Inflammatory macrophage treated with lipopolysaccharide for 4 hours (primary cell): Measurements from ENCODE around the gene NFX1.

ENCODE experiments used
- DNase-seq: peaks from one replicate; pipeline ENCODE4 v3.0.0-alpha.2; 2020

NFX1 gene

DNA sequence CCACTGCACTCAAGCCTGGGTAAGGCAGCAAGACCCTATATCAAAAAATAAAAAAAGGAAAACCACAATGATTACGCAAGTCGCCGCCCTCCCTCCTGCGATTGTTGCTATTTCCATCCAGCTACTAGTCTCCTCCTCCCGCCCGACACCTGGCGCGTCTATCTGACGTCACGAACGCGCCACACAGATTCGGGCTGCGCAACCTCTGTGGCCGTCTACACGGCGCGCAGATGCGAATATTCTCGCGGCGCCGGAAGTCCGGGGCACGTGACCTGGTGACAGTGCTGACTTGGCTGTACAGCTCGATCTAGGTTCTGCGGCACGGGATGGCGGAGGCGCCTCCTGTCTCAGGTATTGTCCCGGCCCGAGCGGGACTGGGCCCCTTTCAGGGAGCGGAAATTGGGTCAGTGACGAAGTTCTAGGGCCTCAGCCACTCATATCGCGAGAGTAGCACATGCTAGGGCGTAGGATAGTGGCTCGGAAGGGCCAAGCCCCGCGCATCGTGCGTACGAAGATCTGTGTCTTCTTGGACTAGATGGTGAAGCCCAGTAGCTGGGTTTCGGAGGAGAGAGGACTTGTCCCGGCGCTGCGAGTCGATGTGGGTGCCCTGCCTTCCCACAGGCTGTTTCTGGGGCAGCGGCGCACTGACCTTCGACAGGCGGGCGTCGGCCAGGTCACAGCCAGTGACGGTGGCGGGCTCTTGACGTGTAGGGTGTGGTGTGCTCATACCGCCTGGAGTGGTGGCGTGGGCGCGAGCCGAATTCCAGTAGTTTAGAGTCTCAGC is at the start of gene NFX1:
Gene NFX1, plus strand, starts transcription at position 270 of the 784 bp plus-strand sequence. Its CDS starts 57 bp downstream, at position 327.
- peak; percentile 99 for DNase-seq

DNA sequence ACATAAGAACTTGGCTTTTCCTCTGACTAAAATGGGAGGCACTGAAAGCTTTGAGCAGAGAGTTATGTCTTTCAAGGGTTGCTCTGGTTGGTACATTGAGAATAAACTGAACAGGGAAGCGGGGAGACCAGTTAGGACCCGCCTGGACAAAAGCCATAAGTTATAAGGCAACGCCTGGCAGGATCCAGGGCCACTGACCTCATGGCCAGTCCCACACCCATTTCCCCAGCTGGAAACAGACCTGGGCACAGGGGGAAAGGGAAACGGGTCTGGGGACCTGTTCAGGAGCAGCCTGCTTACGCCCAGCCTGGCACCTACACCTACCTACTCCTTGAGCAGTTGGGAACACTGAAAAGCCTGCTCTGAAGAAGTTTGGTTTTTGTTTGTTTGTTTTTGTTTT is 49.0 kb upstream of the NFX1 start:
- no peak for DNase-seq

- no peak for DNase-seq
Measured at GRCh38 chr9:33242609-33243134, 47.6 kb upstream of the NFX1 start.

- DNase-seq, result peak; percentile 53
Measured at GRCh38 chr9:33244137-33244784, 46.1 kb upstream of the NFX1 start.

GRCh38 chr9:33245341-33245740 is 45.0 kb upstream of the NFX1 start:
- DNase-seq, result no peak

DNA sequence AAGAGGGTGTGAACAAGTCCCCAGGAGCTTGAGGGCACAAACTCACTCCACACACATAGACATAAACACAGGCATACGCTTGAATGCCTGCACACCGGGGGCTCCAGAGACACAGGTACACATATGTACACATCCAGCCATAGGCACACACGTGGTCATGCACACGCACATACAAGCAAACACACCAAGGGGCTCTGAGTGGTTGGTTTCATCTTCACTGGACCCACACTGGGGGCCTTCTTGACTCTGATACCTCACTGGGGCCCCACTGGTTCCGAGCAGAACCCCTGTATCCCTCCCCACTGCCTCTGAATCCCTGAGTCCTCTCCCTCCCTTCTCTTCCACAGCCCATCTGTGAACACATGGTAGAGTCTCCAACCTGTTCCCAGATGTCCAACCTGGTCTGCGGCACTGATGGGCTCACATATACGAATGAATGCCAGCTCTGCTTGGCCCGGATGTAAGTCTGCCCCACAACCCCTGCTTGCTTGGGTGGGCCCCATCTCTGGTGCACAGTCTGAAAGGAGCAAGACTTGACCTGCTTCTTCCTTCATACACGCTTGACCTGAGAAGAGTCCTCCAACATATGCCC is 44.0 kb upstream of the NFX1 start:
- no peak for DNase-seq

GRCh38 chr9:33248606-33249005 is 41.7 kb upstream of the NFX1 start:
- no peak for DNase-seq

DNA sequence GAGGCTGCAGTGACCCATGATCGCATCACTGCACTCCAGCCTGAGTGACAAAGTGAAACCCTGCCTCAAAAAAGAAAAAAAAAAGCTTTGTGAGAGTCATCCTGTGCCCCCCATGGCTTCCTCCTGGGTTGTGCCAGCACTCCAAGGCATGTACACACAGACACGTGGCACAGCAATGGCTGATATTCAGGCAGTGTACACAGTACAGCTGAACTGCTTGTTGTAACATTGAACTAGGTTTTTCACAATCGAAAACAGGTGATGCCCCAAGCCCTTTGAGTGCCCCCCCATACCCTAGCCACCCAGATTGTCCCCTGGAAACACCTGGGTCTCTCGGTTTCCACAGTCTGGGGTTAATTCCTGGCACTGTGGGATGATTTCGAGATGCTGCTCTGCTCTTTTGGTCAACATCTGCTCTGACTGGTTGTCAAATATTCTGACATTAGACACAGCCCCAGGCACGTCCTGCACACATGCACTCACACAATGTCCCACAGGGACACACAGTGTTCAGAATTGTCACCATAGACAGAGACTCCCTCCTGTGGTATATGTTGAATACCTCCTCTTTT is 41.1 kb upstream of the NFX1 start:
- no peak for DNase-seq

GRCh38 chr9:33249983-33250382 is 40.3 kb upstream of the NFX1 start:
- no peak for DNase-seq

- DNase-seq, result peak; percentile 80
Measured at GRCh38 chr9:33250458-33250995, 39.8 kb upstream of the NFX1 start.

GRCh38 chr9:33254211-33254610 is 36.1 kb upstream of the NFX1 start:
- DNase-seq, result no peak

DNA sequence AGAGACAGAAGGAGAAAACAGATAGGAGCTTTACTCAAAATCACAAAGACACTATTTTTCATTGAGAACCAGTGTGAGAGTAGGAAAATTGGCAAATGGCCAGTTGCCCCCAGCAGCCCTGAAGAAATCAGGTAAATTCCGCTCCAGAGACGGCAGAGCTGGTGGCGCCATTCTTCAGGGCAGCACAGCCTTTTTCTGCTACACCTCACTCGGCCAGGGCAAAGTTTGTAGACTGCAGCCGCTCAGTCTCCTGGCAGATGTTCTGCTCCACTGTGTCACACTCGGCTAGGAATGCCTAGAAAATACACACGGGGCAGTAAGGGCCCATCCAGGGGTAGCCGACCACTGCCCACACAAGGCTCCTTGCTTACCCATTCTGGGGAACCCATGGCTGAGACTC is 35.3 kb upstream of the NFX1 start:
- no peak for DNase-seq

- no peak for DNase-seq
Measured at GRCh38 chr9:33255471-33255870, 34.8 kb upstream of the NFX1 start.

DNA sequence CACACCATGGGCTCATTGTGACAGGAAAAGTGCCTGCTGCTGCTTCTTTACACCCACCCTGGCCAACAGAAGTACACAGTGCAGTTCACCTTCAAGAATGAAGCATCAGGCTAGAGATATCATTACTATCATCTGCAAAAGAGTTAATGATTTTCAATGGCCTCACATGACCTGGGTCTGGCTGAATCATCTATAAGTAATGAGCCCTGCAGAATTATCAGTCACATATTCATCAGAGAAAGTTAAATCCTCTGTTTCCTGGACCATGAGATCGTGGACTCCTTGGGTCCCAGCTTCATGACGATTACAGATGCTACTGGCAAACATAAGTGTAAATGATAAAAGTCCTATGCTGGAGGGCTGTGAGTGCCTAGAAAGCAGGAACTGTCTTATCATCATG is 34.1 kb upstream of the NFX1 start:
- no peak for DNase-seq

- DNase-seq, result no peak
Measured at GRCh38 chr9:33257276-33257675, 33.0 kb upstream of the NFX1 start.

- DNase-seq, result no peak
Measured at GRCh38 chr9:33260372-33260771, 29.9 kb upstream of the NFX1 start.

DNA sequence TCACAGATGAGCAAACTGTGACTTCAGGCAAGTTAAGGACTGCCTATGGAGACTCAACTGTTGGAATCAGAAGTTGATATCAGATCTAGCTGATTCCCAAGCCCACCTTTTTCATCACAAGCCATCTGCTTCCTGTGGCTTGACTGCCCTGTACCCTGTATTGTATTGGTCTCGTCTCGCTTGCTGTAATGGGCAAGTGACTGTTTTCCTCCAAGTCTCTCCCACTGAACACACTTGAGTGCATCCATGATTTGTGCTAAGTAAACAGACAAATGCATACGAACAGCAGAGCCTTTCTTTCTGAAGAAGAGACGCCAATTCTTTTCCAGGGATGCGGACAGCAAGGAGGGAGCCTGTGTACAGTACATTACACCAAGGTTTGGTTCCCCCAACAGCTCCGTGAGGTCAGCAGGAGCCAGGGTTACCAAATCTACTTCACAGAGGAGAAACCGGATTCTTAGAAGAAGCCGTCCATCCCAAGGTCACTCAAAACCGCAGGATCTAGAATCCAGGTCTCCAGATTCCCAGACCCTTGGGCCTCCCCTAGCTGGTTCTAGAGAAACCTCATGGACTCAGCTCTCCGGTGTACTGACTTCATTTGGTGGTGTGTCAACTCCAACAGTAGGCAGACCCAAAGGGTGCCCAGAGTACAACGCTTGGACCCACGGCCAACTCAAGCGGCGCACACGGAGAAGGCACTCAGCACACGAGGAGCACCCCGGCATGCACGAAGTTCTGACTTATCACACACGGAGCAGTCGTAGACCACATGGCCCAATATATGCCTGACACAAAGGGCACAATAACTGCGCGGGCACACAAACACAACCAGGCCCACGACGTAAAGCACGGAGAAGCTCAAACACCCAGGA is 26.9 kb upstream of the NFX1 start:
- peak; percentile 37 for DNase-seq

DNA sequence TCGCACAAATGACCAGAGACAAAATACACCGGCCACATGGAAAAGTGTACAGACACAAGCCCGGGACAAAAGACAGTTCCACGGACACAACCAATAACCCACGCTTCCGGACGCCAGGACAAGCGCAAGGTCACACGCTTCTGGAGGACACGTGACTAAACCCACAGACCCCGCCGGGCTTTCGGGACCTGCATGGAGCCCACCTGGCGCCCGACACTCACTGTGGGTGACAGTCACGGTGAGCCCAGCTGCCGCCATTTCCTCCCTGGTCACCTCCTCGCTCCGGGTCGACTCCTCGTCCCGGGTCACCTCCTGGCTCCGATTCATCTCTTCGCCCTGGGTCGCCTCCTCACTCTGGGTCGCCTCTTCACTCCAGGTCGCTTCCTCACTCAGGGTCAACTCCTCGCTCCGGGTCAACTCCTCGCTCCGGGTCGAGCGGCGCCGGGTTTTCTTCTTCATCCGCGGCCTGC is 26.3 kb upstream of the NFX1 start:
- peak; percentile 58 for DNase-seq

DNA sequence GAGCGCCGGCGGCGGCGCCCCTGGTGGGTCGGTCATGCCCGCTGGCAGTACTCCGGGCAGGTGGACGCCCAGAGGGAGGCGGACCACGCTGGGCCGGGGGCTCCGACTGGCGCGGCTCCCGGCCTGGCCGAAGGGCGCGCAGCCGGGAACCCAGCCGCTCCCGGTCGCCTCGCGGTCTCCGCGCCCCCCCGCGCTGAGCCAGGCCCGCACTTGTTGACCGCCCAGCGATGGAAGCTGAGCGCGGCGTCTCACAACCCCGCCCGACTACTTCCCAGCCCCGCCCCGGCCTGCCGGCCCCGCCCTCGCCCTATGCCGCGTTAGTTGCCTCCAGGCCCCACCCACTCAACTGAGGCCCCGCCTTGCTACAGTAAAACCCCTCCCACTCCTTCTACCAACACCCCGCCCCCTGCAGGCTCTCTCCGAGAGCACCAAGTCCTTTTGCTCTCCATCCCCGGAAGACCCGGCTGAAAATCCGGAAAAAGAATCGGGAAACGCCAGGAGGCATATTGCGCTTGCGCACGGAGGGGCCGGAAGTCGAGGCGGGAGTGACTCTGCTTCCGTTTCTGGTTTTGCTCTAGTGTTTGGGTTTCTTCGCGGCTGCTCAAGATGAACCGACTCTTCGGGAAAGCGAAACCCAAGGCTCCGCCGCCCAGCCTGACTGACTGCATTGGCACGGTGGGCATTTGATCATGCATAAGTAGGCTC is 25.7 kb upstream of the NFX1 start, which contains the start of the genes BAG1 and CHMP5:
Gene BAG1, minus strand, starts transcription at position 236 of the 705 bp plus-strand sequence.
Gene CHMP5, plus strand, starts transcription at position 577 of the 705 bp plus-strand sequence. Its CDS starts 30 bp downstream, at position 607.
- DNase-seq, result peak; percentile 100

DNA sequence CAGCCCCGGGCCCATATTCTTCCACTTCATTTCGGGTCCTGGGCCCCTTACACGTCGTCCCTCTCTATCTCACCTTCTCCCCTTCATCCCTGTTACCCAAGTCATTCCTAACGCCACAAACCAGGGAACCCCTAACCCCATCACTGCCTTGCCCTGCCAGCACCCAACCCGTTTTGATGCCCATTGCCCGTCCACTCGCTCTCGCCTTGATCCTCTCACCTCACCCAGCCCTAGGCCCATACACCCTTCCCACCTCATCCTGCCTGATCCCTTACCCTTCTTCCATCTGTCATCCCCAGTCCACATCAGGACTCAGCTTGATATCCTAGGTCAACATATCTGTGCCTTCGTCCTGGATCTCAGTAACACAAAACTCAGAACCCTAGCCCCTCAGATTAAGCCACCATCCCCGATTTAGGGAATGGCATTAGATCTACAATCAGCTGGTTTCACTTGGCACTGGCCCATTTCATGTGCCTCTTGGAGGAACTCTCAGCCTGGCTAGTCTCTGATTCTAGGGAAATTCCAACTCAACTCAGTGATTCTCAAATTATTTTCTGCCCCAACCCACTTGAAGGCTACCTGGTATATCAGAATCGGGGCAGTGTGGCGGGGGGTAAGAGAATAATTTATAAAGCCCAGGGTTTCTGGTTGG is 25.0 kb upstream of the NFX1 start:
- peak; percentile 70 for DNase-seq
